Body of pancreas (tissue), 4 donors: ENCODE results near the gene HAX1.

ENCODE experiments used
- POLR2A ChIP-seq, 3 donors: fragments of 450-650 bp; IDR thresholded peaks; one replicate each; pipeline ENCODE4 v1.6.1; 2016; ENCODE audit warnings: antibody characterized with exemption in 3 of 3, mild to moderate bottlenecking in 2 of 3
- TF ChIP-seq, protein P1 (sequence below), 7 experiments: fragments of 450-650 bp in 4 of 7; fragments of 200-600 bp in 3 of 7; sonication (generic) in 3 of 7; IDR thresholded peaks; one replicate each; pipeline ENCODE4 v1.5.1; 2016 to 2019; ENCODE audit warnings: antibody characterized with exemption in 7 of 7

DNA sequence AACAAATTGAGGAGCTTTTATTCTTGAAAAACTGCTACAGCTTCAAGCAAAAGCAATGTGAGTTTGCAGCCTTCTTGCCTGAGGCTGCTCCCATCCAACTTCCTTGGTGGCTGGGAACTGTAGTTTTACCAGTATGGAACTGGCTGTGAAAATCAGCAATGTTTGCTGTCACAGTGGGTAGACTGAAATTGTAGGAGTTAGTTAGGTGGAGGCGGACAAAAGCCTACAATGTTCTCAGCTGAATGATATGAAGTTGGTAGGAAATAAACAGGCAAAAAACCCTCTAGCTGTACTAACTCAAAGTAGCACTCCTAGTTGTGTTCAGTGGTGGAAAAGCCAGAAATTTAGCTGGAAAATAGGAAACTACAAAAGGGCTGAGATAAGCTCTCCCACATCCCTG, 18.5 kb downstream of the HAX1 start:
- TF ChIP-seq, protein P1, sequence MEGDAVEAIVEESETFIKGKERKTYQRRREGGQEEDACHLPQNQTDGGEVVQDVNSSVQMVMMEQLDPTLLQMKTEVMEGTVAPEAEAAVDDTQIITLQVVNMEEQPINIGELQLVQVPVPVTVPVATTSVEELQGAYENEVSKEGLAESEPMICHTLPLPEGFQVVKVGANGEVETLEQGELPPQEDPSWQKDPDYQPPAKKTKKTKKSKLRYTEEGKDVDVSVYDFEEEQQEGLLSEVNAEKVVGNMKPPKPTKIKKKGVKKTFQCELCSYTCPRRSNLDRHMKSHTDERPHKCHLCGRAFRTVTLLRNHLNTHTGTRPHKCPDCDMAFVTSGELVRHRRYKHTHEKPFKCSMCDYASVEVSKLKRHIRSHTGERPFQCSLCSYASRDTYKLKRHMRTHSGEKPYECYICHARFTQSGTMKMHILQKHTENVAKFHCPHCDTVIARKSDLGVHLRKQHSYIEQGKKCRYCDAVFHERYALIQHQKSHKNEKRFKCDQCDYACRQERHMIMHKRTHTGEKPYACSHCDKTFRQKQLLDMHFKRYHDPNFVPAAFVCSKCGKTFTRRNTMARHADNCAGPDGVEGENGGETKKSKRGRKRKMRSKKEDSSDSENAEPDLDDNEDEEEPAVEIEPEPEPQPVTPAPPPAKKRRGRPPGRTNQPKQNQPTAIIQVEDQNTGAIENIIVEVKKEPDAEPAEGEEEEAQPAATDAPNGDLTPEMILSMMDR (IDR thresholded peaks at IDR 0.05) = no peak
- TF ChIP-seq POLR2A (IDR thresholded peaks at IDR 0.05) = no peak
